OCI-LY3 (cell line): Measurements from ENCODE around the gene NEDD8.

Experiments used
- EZH2phosphoT487 ChIP-seq: fragments of 200-600 bp; shearing (Covaris generic); IDR thresholded peaks from 2 replicates; pipeline ENCODE4 v1.6.1; 2018; ENCODE audit warnings: antibody characterized with exemption, mixed run types, low read depth
- TF ChIP-seq, protein P1 (sequence below): fragments of 200-600, 300-600 bp; sonication (generic); IDR thresholded peaks from 2 replicates; pipeline ENCODE4 v1.5.1; 2014; ENCODE audit warnings: antibody characterized with exemption, low read length, low read depth

- TF ChIP-seq, protein P1, sequence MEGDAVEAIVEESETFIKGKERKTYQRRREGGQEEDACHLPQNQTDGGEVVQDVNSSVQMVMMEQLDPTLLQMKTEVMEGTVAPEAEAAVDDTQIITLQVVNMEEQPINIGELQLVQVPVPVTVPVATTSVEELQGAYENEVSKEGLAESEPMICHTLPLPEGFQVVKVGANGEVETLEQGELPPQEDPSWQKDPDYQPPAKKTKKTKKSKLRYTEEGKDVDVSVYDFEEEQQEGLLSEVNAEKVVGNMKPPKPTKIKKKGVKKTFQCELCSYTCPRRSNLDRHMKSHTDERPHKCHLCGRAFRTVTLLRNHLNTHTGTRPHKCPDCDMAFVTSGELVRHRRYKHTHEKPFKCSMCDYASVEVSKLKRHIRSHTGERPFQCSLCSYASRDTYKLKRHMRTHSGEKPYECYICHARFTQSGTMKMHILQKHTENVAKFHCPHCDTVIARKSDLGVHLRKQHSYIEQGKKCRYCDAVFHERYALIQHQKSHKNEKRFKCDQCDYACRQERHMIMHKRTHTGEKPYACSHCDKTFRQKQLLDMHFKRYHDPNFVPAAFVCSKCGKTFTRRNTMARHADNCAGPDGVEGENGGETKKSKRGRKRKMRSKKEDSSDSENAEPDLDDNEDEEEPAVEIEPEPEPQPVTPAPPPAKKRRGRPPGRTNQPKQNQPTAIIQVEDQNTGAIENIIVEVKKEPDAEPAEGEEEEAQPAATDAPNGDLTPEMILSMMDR, result no peak
- TF ChIP-seq EZH2phosphoT487, result no peak
These were observed 47.8 kb downstream of the NEDD8 start for GRCh38 chr14:24184104-24184970.
